A549 (cell line): ENCODE measurements around the gene CPE. TPM values are rescaled to one million over a fixed set of nuclear protein-coding genes. Genes with fewer than 3 reads are reported as not detected.

Source experiments
- ATAC-seq, 2 experiments: fragments of 200-7000 bp in 1 of 2; fragments of >200 bp in 1 of 2; cut with Nextera tagmentation in 1 of 2; cut with Tn5 transposase in 1 of 2; 3 replicates each; pipeline versions ENCODE4 v1.8.0 to v1.9.1; 2018 to 2020; ENCODE audit warnings: mild to moderate bottlenecking in 1 of 2, moderate library complexity in 1 of 2
- CTCF ChIA-PET: fragments of 300-600 bp; sonication (Branson Sonifier 250); formaldehyde crosslinking; extraction: SDS; loops from one replicate; lab custom pipeline; 2021; ENCODE audit warnings: antibody characterized with exemption, inconsistent platforms; lab: Yijun Ruan, JAX
- POLR2A ChIA-PET: fragments of 350-600 bp; formaldehyde crosslinking; extraction: SDS; loops from one replicate; lab custom pipeline; 2021; ENCODE audit warnings: antibody characterized with exemption, inconsistent platforms; lab: Yijun Ruan, JAX
- DNase-seq, 2 experiments: peaks; one replicate each; pipeline versions ENCODE4 v3.0.0 to v3.0.0-alpha.2; 2011 to 2016; ENCODE audit warnings: low read depth in 1 of 2, low spot score in 1 of 2
- FAIRE-seq: peaks from 2 replicates; lab custom pipeline; 2011; peaks lifted over from hg19 to GRCh38; lab: Jason Lieb, UNC
- H3K27ac ChIP-seq, 2 experiments: fragments of >200 bp; sonication (Bioruptor Twin); formaldehyde crosslinking; 3 replicates each; pipeline ENCODE4 v1.5.1; 2016 to 2017
- H3K4me1 ChIP-seq: fragments of >200 bp; sonication (Bioruptor Twin); formaldehyde crosslinking; 3 replicates; pipeline ENCODE4 v1.6.1; 2016
- H3K4me2 ChIP-seq: fragments of >200 bp; sonication (Bioruptor Twin); formaldehyde crosslinking; 3 replicates; pipeline ENCODE4 v1.6.1; 2016
- H3K4me3 ChIP-seq: fragments of >200 bp; sonication (Bioruptor Twin); formaldehyde crosslinking; 3 replicates; pipeline ENCODE4 v1.5.1; 2016
- H3K9me3 ChIP-seq: fragments of >200 bp; sonication (Bioruptor Twin); formaldehyde crosslinking; 3 replicates; pipeline ENCODE4 v1.6.1; 2016
- CBX2 ChIP-seq: fragments of 200-600 bp; sonication (generic); IDR thresholded peaks from 2 replicates; pipeline ENCODE4 v1.6.1; 2016; ENCODE audit warnings: low read depth, mild to moderate bottlenecking, borderline replicate concordance
- CBX8 ChIP-seq: fragments of 200-600 bp; sonication (generic); IDR thresholded peaks from 2 replicates; pipeline ENCODE4 v1.6.1; 2016
- EHF ChIP-seq: fragments of 250-450 bp; sonication (Bioruptor Pico); IDR thresholded peaks from 2 replicates; pipeline ENCODE4 v1.5.0; 2020; ENCODE audit warnings: mild to moderate bottlenecking
- EP300 ChIP-seq, 2 experiments: fragments of >200 bp; sonication (Bioruptor Twin); formaldehyde crosslinking; IDR thresholded peaks; 2 replicates in 1 of 2; 3 replicates in 1 of 2; pipeline ENCODE4 v1.6.1; 2016 to 2017
- ESRRA ChIP-seq: fragments of 150-350 bp; IDR thresholded peaks from 2 replicates; pipeline ENCODE4 v1.6.1; 2014; ENCODE audit warnings: mild to moderate bottlenecking, low read length, borderline replicate concordance
- FOSB ChIP-seq: fragments of 250-450 bp; sonication (Bioruptor Pico); IDR thresholded peaks from 2 replicates; pipeline ENCODE4 v1.5.0; 2020; ENCODE audit warnings: mild to moderate bottlenecking, moderate library complexity
- FOSL2 ChIP-seq, 2 experiments: fragments of 450-650 bp in 1 of 2; fragments of >200 bp in 1 of 2; sonication (Bioruptor Twin) in 1 of 2; formaldehyde crosslinking; IDR thresholded peaks; 2 replicates each; pipeline versions ENCODE4 v1.5.0 to v1.6.1; 2016 to 2020; ENCODE audit warnings: mild to moderate bottlenecking in 1 of 2, moderate library complexity in 1 of 2
- FOXS1 ChIP-seq: fragments of 250-450 bp; sonication (Bioruptor Pico); IDR thresholded peaks from 2 replicates; pipeline ENCODE4 v1.5.0; 2020; ENCODE audit warnings: mild to moderate bottlenecking, moderate library complexity
- HEYL ChIP-seq: fragments of 250-450 bp; sonication (Bioruptor Pico); IDR thresholded peaks from 2 replicates; pipeline ENCODE4 v1.8.0; 2021; ENCODE audit warnings: mild to moderate bottlenecking, moderate library complexity
- HOXA7 ChIP-seq: fragments of 250-450 bp; sonication (Bioruptor Pico); IDR thresholded peaks from 2 replicates; pipeline ENCODE4 v1.5.0; 2020; ENCODE audit warnings: mild to moderate bottlenecking, moderate library complexity
- KDM1A ChIP-seq: fragments of 200-600 bp; sonication (generic); IDR thresholded peaks from 2 replicates; pipeline ENCODE4 v1.6.1; 2016; ENCODE audit warnings: low read depth, mild to moderate bottlenecking
- KDM5A ChIP-seq: fragments of 200-600 bp; sonication (generic); IDR thresholded peaks from 2 replicates; pipeline ENCODE4 v1.6.1; 2016; ENCODE audit warnings: antibody characterized with exemption, mild to moderate bottlenecking
- MYC ChIP-seq: IDR thresholded peaks from 2 replicates; pipeline ENCODE4 v1.6.1; 2012; ENCODE audit warnings: mild to moderate bottlenecking, inconsistent platforms, low read length, improper control_type of control experiment, borderline replicate concordance
- NFE2L2 ChIP-seq: fragments of 150-350 bp; conservative IDR thresholded peaks from 2 replicates; pipeline ENCODE4 v1.6.1; 2014; ENCODE audit warnings: low read length
- NR3C1 ChIP-seq: fragments of >200 bp; sonication (Bioruptor Twin); formaldehyde crosslinking; IDR thresholded peaks from 3 replicates; pipeline ENCODE4 v1.6.1; 2017
- PHF8 ChIP-seq: fragments of 200-600 bp; sonication (generic); IDR thresholded peaks from 2 replicates; pipeline ENCODE4 v1.6.1; 2016; ENCODE audit warnings: low read depth, mild to moderate bottlenecking, antibody characterized with exemption, moderate library complexity, borderline replicate concordance
- POLR2AphosphoS2 ChIP-seq: conservative IDR thresholded peaks from 2 replicates; pipeline ENCODE4 v1.6.1; 2012; ENCODE audit warnings: low read length, improper control_type of control experiment, inconsistent platforms
- RAD21 ChIP-seq, 2 experiments: fragments of >200 bp in 1 of 2; sonication (Bioruptor Twin) in 1 of 2; formaldehyde crosslinking in 1 of 2; IDR thresholded peaks in 1 of 2; conservative IDR thresholded peaks in 1 of 2; 2 replicates in 1 of 2; 3 replicates in 1 of 2; pipeline ENCODE4 v1.6.1; 2012 to 2018; ENCODE audit warnings: inconsistent platforms in 1 of 2
- RARB ChIP-seq: fragments of 250-450 bp; sonication (Bioruptor Pico); IDR thresholded peaks from 2 replicates; pipeline ENCODE4 v1.8.0; 2021; ENCODE audit warnings: mild to moderate bottlenecking, moderate library complexity
- RFX5 ChIP-seq: fragments of 450-650 bp; IDR thresholded peaks from 2 replicates; pipeline ENCODE4 v1.7.1; 2014; ENCODE audit warnings: antibody characterized with exemption, mild to moderate bottlenecking, moderate library complexity
- TFCP2L1 ChIP-seq: fragments of 250-450 bp; sonication (Bioruptor Pico); IDR thresholded peaks from 2 replicates; pipeline ENCODE4 v1.5.0; 2021; ENCODE audit warnings: mild to moderate bottlenecking
- TP53 ChIP-seq: fragments of 250-450 bp; sonication (Bioruptor Pico); IDR thresholded peaks from 2 replicates; pipeline ENCODE4 v1.5.0; 2021; ENCODE audit warnings: mild to moderate bottlenecking, moderate library complexity
- ZFP36 ChIP-seq: fragments of 450-650 bp; IDR thresholded peaks from 2 replicates; pipeline ENCODE4 v1.6.1; 2014; ENCODE audit warnings: borderline replicate concordance; ENCODE audit not compliant: partially characterized antibody
- ZNF302 ChIP-seq: fragments of 250-450 bp; sonication (Bioruptor Pico); IDR thresholded peaks from 2 replicates; pipeline ENCODE4 v1.9.0; 2021; ENCODE audit warnings: inconsistent platforms, mild to moderate bottlenecking, moderate library complexity
- WGBS: methylation state at CpG from one replicate; pipeline ENCODE4 v1.1.6; 2017; ENCODE audit errors: missing lambda C conversion rate; 5-methylcytosine and 5-hydroxymethylcytosine counted together
- polyA plus RNA-seq, 4 experiments: library from polyadenylated mRNA; depleted of rRNA in 3 of 4; stranded (reverse); fragments of >200 nt; fragmentation: RNase III in 1 of 4; extraction: RNeasy Plus Mini Kit Qiagen cat#74134 plus additional on column Dnase treatment in 1 of 4; gene quantifications; 2 replicates in 3 of 4; 3 replicates in 1 of 4; pipeline ENCODE4 v1.2.3, GENCODE V29; 2011 to 2017
- TF ChIP-seq, protein P1 (sequence below): fragments of >200 bp; sonication (Bioruptor Twin); formaldehyde crosslinking; IDR thresholded peaks from 3 replicates; pipeline ENCODE4 v1.5.1; 2016

CPE gene
- polyA plus RNA-seq, 2 of the 4 experiments (the other 2 are of a cell fraction) = 1.6 to 1.9 TPM

DNA sequence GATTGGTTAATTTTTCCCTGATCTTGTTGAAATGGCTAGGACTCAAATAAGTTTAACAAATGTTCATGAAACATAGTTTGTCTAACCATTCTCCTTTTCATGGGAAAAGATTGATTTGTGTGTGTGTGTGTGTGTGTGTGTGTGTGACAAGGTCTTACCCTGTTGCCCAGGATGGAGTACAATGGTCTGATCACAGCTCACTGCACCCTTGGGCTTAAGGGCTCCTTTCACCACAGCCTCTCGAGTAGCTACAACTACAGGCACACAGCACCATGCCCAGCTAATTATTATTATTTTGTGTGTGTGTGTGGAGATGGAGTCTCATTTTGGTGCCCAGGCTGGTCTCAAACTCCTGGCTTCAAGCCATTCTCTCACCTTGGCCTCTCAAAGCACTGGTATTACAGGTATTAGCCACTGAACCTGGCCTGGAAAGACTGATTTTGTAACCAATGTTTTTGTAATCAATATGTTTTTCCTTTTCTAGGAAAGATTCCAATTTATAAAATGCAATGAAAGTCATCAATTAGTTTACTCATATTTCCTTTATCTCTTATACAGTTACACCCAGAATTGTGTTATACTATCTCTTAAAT is 139.3 kb downstream of the CPE start:
- TF ChIP-seq EHF (CRISPR knock-in tag) (no peak), NR3C1 (no peak), FOXS1 (CRISPR knock-in tag) (no peak), KDM5A (no peak), ZNF302 (CRISPR knock-in tag) (no peak), CBX8 (no peak), HEYL (CRISPR knock-in tag) (no peak), TFCP2L1 (CRISPR knock-in tag) (no peak), CBX2 (no peak), TP53 (CRISPR knock-in tag) (no peak), FOSB (CRISPR knock-in tag) (no peak), RAD21 (conservative IDR thresholded peaks at IDR 0.05 in 1 of 2, IDR thresholded peaks at IDR 0.05 in 1 of 2) (no peak), EP300 (IDR thresholded peaks at IDR 0.05) (no peak)
- TF ChIP-seq, protein P1, sequence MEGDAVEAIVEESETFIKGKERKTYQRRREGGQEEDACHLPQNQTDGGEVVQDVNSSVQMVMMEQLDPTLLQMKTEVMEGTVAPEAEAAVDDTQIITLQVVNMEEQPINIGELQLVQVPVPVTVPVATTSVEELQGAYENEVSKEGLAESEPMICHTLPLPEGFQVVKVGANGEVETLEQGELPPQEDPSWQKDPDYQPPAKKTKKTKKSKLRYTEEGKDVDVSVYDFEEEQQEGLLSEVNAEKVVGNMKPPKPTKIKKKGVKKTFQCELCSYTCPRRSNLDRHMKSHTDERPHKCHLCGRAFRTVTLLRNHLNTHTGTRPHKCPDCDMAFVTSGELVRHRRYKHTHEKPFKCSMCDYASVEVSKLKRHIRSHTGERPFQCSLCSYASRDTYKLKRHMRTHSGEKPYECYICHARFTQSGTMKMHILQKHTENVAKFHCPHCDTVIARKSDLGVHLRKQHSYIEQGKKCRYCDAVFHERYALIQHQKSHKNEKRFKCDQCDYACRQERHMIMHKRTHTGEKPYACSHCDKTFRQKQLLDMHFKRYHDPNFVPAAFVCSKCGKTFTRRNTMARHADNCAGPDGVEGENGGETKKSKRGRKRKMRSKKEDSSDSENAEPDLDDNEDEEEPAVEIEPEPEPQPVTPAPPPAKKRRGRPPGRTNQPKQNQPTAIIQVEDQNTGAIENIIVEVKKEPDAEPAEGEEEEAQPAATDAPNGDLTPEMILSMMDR = no peak
- Histone ChIP-seq H3K4me1 (no peaks in the 10 kb centered on the region), H3K4me2 (no peak overlapping the region), H3K4me3 (no peak overlapping the region), H3K27ac (no peak overlapping the region), H3K9me3 (no peaks in the 10 kb centered on the region)
- DNase-seq (no peak), ATAC-seq (no peak), FAIRE-seq (no peak)
- WGBS = 30% methylated on average over 1 of the region's 1 CpG
- POLR2A ChIA-PET = no interaction called here
- CTCF ChIA-PET = interaction anchor here (1.3 kb wide), 1 partner anchor 24 kb away, joined by 5 read pairs; no protein-coding TSS in a partner anchor

DNA sequence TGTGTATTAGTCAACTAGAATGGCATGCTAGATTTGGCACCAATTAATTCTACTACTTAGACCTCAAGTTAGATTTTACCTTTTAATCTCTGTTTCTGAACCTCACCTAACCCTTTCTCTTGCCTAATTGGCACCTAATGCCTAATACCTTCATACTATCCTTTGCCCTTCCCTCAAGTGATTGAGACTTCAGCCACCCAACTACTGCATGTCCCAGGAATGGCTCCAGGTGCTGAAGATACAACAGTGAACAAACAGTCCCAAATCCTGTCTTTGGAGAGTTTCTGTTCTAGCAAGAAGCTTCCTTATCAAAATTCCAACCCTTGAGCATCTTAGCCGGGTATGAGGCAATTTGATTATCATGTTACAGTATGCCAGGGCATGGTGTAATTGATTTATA is 139.9 kb downstream of the CPE start:
- WGBS = 14% methylated on average over 1 of the region's 1 CpG
- FAIRE-seq (no peak), DNase-seq (no peak), ATAC-seq (no peak)
- Histone ChIP-seq H3K4me1 (no peaks in the 10 kb centered on the region), H3K9me3 (no peaks in the 10 kb centered on the region), H3K4me3 (no peak overlapping the region), H3K4me2 (no peak overlapping the region), H3K27ac (no peak overlapping the region)
- ChIA-PET POLR2A (no interaction called here), CTCF (no interaction called here)
- TF ChIP-seq RARB (CRISPR knock-in tag) = no peak
- TF ChIP-seq CBX8 = no peak
- no peak for TF ChIP-seq TFCP2L1 (CRISPR knock-in tag)
- no peak for TF ChIP-seq RAD21 (conservative IDR thresholded peaks at IDR 0.05 in 1 of 2, IDR thresholded peaks at IDR 0.05 in 1 of 2)
- TF ChIP-seq POLR2AphosphoS2 = no peak
- no peak for TF ChIP-seq CBX2
- no peak for TF ChIP-seq KDM5A
- TF ChIP-seq EP300 (IDR thresholded peaks at IDR 0.05) = no peak
- TF ChIP-seq FOSL2 (IDR thresholded peaks at IDR 0.05) = no peak
- TF ChIP-seq FOSL2 (CRISPR knock-in tag; IDR thresholded peaks at IDR 0.05) = no peak
- TF ChIP-seq NFE2L2 = no peak
- TF ChIP-seq ZFP36 = no peak
- no peak for TF ChIP-seq PHF8
- TF ChIP-seq MYC = no peak
- no peak for TF ChIP-seq NR3C1
- TF ChIP-seq RFX5 = no peak
- TF ChIP-seq, protein P1 = no peak
- TF ChIP-seq HOXA7 (CRISPR knock-in tag) = no peak
- TF ChIP-seq KDM1A = no peak
- TF ChIP-seq HEYL (CRISPR knock-in tag) = no peak
- TF ChIP-seq ESRRA = no peak
